MM.1S (cell line): ENCODE measurements around the gene FAM184A.

Experiments used
- DNase-seq: peaks from one replicate; pipeline ENCODE4 v3.0.0-alpha.2; 2015
- H2AFZ ChIP-seq: fragments of 300-600 bp; sonication (generic); 2 replicates; pipeline ENCODE4 v1.6.0; 2016; ENCODE audit warnings: antibody characterized with exemption, low read length
- H3F3A ChIP-seq: fragments of 300-600 bp; sonication (generic); 2 replicates; pipeline ENCODE4 v1.6.1; 2016; ENCODE audit warnings: mild to moderate bottlenecking, antibody characterized with exemption, low read length, moderate library complexity, mixed read lengths; ENCODE audit not compliant: insufficient read depth
- H3K27ac ChIP-seq: fragments of 300-600 bp; sonication (generic); 2 replicates; pipeline ENCODE4 v1.5.1; 2016; ENCODE audit warnings: mild to moderate bottlenecking, low read length
- H3K27me3 ChIP-seq: fragments of 300-600 bp; sonication (generic); replicated peaks from 2 replicates; pipeline ENCODE4 v1.6.0; 2016; ENCODE audit warnings: low read length; ENCODE audit not compliant: insufficient read depth
- H3K36me3 ChIP-seq: fragments of 300-600 bp; sonication (generic); replicated peaks from 2 replicates; pipeline ENCODE4 v1.6.1; 2016; ENCODE audit warnings: mild to moderate bottlenecking, low read length, mixed read lengths; ENCODE audit not compliant: insufficient read depth
- H3K4me1 ChIP-seq: fragments of 300-600 bp; sonication (generic); 2 replicates; pipeline ENCODE4 v1.6.1; 2016; ENCODE audit warnings: low read length, mixed read lengths
- H3K4me2 ChIP-seq: fragments of 300-600 bp; sonication (generic); 2 replicates; pipeline ENCODE4 v1.6.0; 2016; ENCODE audit warnings: low read depth, low read length
- H3K4me3 ChIP-seq: fragments of 300-600 bp; sonication (generic); 2 replicates; pipeline ENCODE4 v1.5.1; 2016; ENCODE audit warnings: low read length, mixed read lengths
- H3K79me2 ChIP-seq: fragments of 300-600 bp; sonication (generic); 2 replicates; pipeline ENCODE4 v1.6.1; 2016; ENCODE audit warnings: mixed run types, low read length, mixed read lengths
- H3K9ac ChIP-seq: fragments of 300-600 bp; sonication (generic); 2 replicates; pipeline ENCODE4 v1.6.1; 2016; ENCODE audit warnings: low read length, mixed read lengths
- H3K9me2 ChIP-seq: fragments of 300-600 bp; sonication (generic); replicated peaks from 2 replicates; pipeline ENCODE4 v1.6.1; 2016; ENCODE audit warnings: mild to moderate bottlenecking, low read length, mixed read lengths; ENCODE audit not compliant: insufficient read depth
- H3K9me3 ChIP-seq: fragments of 300-600 bp; sonication (generic); replicated peaks from 2 replicates; pipeline ENCODE4 v1.6.1; 2016; ENCODE audit warnings: mild to moderate bottlenecking, low read length, mixed read lengths; ENCODE audit not compliant: insufficient read depth
- H4K20me1 ChIP-seq: fragments of 300-600 bp; sonication (generic); 2 replicates; pipeline ENCODE4 v1.6.1; 2016; ENCODE audit warnings: mild to moderate bottlenecking, low read length, moderate library complexity, mixed read lengths; ENCODE audit not compliant: insufficient read depth
- CTCF ChIP-seq: fragments of 300-600 bp; sonication (generic); IDR thresholded peaks from 2 replicates; pipeline ENCODE4 v1.5.1; 2016; ENCODE audit warnings: antibody characterized with exemption, low read length, mixed read lengths
- EZH2 ChIP-seq: fragments of 300-600 bp; sonication (generic); optimal IDR thresholded peaks from 2 replicates; pipeline ENCODE3; 2017; ENCODE audit warnings: low read depth, mild to moderate bottlenecking, antibody characterized with exemption, low read length, mixed read lengths
- EZH2phosphoT487 ChIP-seq: fragments of 300-600 bp; sonication (generic); IDR thresholded peaks from 2 replicates; pipeline ENCODE4 v1.6.1; 2018; ENCODE audit warnings: antibody characterized with exemption, low read length

The FAM184A gene

DNA sequence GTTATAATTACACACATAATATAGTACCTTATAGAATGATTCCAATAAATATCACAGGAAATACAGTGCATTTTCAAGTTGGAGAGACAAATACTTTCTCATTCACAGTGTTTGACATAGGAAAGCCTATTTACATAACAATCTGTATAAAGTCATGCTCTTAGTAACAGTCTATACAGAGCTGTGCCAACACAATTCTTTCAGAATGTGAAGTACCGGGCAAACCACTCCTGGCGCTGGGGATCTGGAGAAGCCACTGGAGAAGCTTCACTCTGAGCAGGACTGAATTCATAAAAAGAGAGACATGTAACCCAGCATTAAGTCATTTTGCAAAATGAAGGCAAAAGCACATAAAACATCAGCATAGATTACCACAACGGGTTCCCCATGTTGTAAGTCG lies 118.6 kb downstream of the FAM184A start:
- no peak overlapping the region for H3K27ac ChIP-seq
- H3K9me2 ChIP-seq: no peaks in the 10 kb centered on the region
- no peaks in the 10 kb centered on the region for H3F3A ChIP-seq
- DNase-seq: no peak
- no peak overlapping the region for H3K4me2 ChIP-seq
- H3K4me1 ChIP-seq: no peaks in the 10 kb centered on the region
- no peak overlapping the region for H2AFZ ChIP-seq
- no peaks in the 10 kb centered on the region for H3K36me3 ChIP-seq
- H4K20me1 ChIP-seq: no peaks in the 10 kb centered on the region
- TF ChIP-seq CTCF (no peak), EZH2phosphoT487 (no peak), EZH2 (no peak)
- H3K79me2 ChIP-seq: no peaks in the 10 kb centered on the region
- no peaks in the 10 kb centered on the region for H3K27me3 ChIP-seq
- H3K9me3 ChIP-seq: no peaks in the 10 kb centered on the region
- no peak overlapping the region for H3K4me3 ChIP-seq
- no peak overlapping the region for H3K9ac ChIP-seq

DNA sequence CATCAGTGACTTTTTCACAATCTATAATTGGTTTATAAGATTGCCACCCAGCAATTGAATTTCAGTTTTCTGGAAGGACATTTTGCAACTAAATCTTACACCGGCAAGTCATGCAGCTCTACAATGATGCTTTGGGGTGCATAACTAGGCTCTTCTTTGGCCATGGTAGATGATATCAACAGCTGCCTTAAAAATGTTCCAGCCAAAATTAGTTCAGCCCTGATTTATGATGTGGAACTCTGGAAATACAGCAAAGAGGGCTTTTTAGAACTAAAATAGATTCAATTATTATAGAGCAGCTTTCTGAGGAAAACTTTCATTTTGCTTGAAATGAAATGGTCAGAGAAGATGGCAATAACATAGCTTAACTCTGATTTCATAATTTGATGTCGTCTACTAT lies 125.1 kb downstream of the FAM184A start:
- H3K9ac ChIP-seq: no peak overlapping the region
- H3K27me3 ChIP-seq: no peaks in the 10 kb centered on the region
- H4K20me1 ChIP-seq: no peaks in the 10 kb centered on the region
- TF ChIP-seq EZH2 (no peak), CTCF (no peak), EZH2phosphoT487 (no peak)
- no peaks in the 10 kb centered on the region for H3K79me2 ChIP-seq
- no peak for DNase-seq
- no peaks in the 10 kb centered on the region for H3K9me2 ChIP-seq
- no peak overlapping the region for H3K4me2 ChIP-seq
- no peak overlapping the region for H3K27ac ChIP-seq
- no peak overlapping the region for H2AFZ ChIP-seq
- H3K9me3 ChIP-seq: no peaks in the 10 kb centered on the region
- H3K36me3 ChIP-seq: no peaks in the 10 kb centered on the region
- no peaks in the 10 kb centered on the region for H3K4me1 ChIP-seq
- no peak overlapping the region for H3K4me3 ChIP-seq
- H3F3A ChIP-seq: no peaks in the 10 kb centered on the region

DNA sequence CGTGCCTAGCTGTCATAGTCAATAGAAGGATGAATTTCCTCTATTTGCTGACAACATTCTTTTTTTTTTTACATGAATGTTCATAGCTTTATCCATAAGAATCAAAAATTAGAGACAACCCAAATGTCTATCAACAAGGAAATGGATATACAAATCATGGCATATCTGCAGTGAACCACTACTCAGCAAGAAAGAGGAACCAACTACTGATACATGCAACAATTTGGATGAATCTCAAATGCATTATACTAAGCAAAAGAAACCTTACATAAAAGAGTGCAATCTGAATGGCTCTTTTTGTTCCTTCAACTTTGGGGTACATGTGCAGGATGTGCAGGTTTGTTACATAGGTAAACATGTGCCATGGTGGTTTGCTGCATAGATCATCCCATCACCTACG lies 125.8 kb downstream of the FAM184A start:
- Histone ChIP-seq H3K27ac (no peak overlapping the region), H3K4me3 (no peak overlapping the region), H3K9me2 (no peaks in the 10 kb centered on the region), H3K9ac (no peak overlapping the region), H3K9me3 (no peaks in the 10 kb centered on the region), H3F3A (no peaks in the 10 kb centered on the region), H2AFZ (no peak overlapping the region), H3K79me2 (no peaks in the 10 kb centered on the region), H3K36me3 (no peaks in the 10 kb centered on the region), H3K4me2 (no peak overlapping the region), H3K27me3 (no peaks in the 10 kb centered on the region), H4K20me1 (no peaks in the 10 kb centered on the region), H3K4me1 (no peaks in the 10 kb centered on the region)
- TF ChIP-seq EZH2 (no peak), EZH2phosphoT487 (no peak), CTCF (no peak)
- DNase-seq: no peak
